H1 (cell line): ENCODE measurements around the gene OGDH. TPM values are rescaled to one million over a fixed set of nuclear protein-coding genes. Genes with fewer than 3 reads are reported as not detected.

Experiments used
- CTCF ChIA-PET: fragments of 300-600 bp; sonication (Branson Sonifier 250); formaldehyde crosslinking; loops from one replicate; lab custom pipeline; 2021; ENCODE audit not compliant: partially characterized antibody; lab: Charles Lee
- POLR2A ChIA-PET: fragments of 300-600 bp; sonication (Branson Sonifier 250); formaldehyde crosslinking; loops from one replicate; lab custom pipeline; 2021; ENCODE audit warnings: inconsistent platforms; ENCODE audit not compliant: partially characterized antibody; lab: Charles Lee
- DNase-seq, 2 experiments: peaks; one replicate each; pipeline versions ENCODE4 v3.0.0 to v3.0.0-alpha.2; 2010 to 2022; ENCODE audit warnings: low spot score in 2 of 2, low read depth in 1 of 2, mixed read lengths in 1 of 2
- FAIRE-seq: peaks from 2 replicates; lab custom pipeline; 2011; peaks lifted over from hg19 to GRCh38; lab: Jason Lieb, UNC
- H2AFZ ChIP-seq: 2 replicates; pipeline ENCODE4 v1.8.1; 2012; ENCODE audit warnings: low read length, inconsistent platforms
- H2AK5ac ChIP-seq: 2 replicates; pipeline ENCODE4 v1.6.1; 2013; ENCODE audit warnings: low read depth, low read length
- H2BK120ac ChIP-seq: replicated peaks from 2 replicates; pipeline ENCODE3; 2013; ENCODE audit warnings: low read depth, low read length, inconsistent platforms
- H2BK12ac ChIP-seq: 2 replicates; pipeline ENCODE4 v1.6.1; 2013; ENCODE audit warnings: low read depth, low read length
- H2BK15ac ChIP-seq: 2 replicates; pipeline ENCODE4 v1.6.1; 2013; ENCODE audit warnings: low read length
- H2BK20ac ChIP-seq: 2 replicates; pipeline ENCODE4 v1.6.1; 2013; ENCODE audit warnings: low read length
- H2BK5ac ChIP-seq: 2 replicates; pipeline ENCODE4 v1.6.1; 2013; ENCODE audit warnings: low read depth, low read length
- H3K14ac ChIP-seq: 2 replicates; pipeline ENCODE4 v1.6.1; 2013; ENCODE audit warnings: inconsistent platforms; ENCODE audit not compliant: insufficient read length
- H3K18ac ChIP-seq: 2 replicates; pipeline ENCODE4 v1.6.1; 2013; ENCODE audit warnings: low read length; ENCODE audit errors: extremely low read depth
- H3K23ac ChIP-seq: 2 replicates; pipeline ENCODE4 v1.6.1; 2013; ENCODE audit warnings: inconsistent platforms; ENCODE audit not compliant: insufficient read length
- H3K23me2 ChIP-seq: 2 replicates; pipeline ENCODE4 v1.6.1; 2013; ENCODE audit warnings: low read depth, low read length
- H3K27ac ChIP-seq: 2 replicates; pipeline ENCODE4 v1.6.1; 2011; ENCODE audit warnings: low read depth, low read length, inconsistent platforms
- H3K27me3 ChIP-seq, 4 experiments: replicated peaks in 1 of 4; 1 replicate in 1 of 4; 2 replicates in 3 of 4; pipeline versions ENCODE4 v1.6.1 to v1.8.1; 2011 to 2013; ENCODE audit warnings: low read length in 3 of 4, mild to moderate bottlenecking in 3 of 4, inconsistent platforms in 2 of 4, mixed read lengths in 2 of 4, moderate library complexity in 1 of 4; ENCODE audit not compliant: control insufficient read depth in 3 of 4, insufficient read depth in 3 of 4; ENCODE audit errors: extremely low read depth in 1 of 4
- H3K36me3 ChIP-seq, 4 experiments: 2 replicates each; pipeline versions ENCODE4 v1.6.1 to v1.8.1; 2011 to 2013; ENCODE audit warnings: mild to moderate bottlenecking in 4 of 4, low read length in 3 of 4, moderate library complexity in 2 of 4, control low read depth in 1 of 4, inconsistent platforms in 1 of 4; ENCODE audit not compliant: insufficient read depth in 4 of 4, control insufficient read depth in 2 of 4
- H3K4ac ChIP-seq: replicated peaks from 2 replicates; pipeline ENCODE3; 2013; ENCODE audit warnings: low read length, low read depth, mixed read lengths, inconsistent platforms; ENCODE audit not compliant: insufficient read length
- H3K4me1 ChIP-seq, 4 experiments: replicated peaks in 1 of 4; 1 replicate in 1 of 4; 2 replicates in 3 of 4; pipeline versions ENCODE4 v1.6.1 to v1.8.1; 2011 to 2013; ENCODE audit warnings: low read length in 3 of 4, inconsistent platforms in 2 of 4, mixed read lengths in 1 of 4; ENCODE audit not compliant: insufficient read depth in 4 of 4, control insufficient read depth in 3 of 4
- H3K4me2 ChIP-seq, 2 experiments: 2 replicates each; pipeline versions ENCODE4 v1.6.1 to v1.8.1; 2011 to 2013; ENCODE audit warnings: low read depth in 2 of 2, low read length in 2 of 2, control low read depth in 1 of 2, inconsistent platforms in 1 of 2, mild to moderate bottlenecking in 1 of 2; ENCODE audit not compliant: insufficient read depth in 1 of 2
- H3K4me3 ChIP-seq, 4 experiments: fragments of 200-600, 300-600 bp in 1 of 4; sonication (generic), shearing (Covaris generic), sonication (Bioruptor Twin) in 1 of 4; 2 replicates each; pipeline versions ENCODE4 v1.5.1 to v1.8.1; 2011 to 2016; ENCODE audit warnings: low read length in 4 of 4, low read depth in 3 of 4, control low read depth in 2 of 4, inconsistent platforms in 2 of 4, mild to moderate bottlenecking in 2 of 4, mixed read lengths in 1 of 4, moderate library complexity in 1 of 4; ENCODE audit not compliant: insufficient read depth in 2 of 4; ENCODE audit errors: extremely low read depth in 1 of 4
- H3K56ac ChIP-seq: replicated peaks from 2 replicates; pipeline ENCODE3; 2013; ENCODE audit warnings: low read depth, mild to moderate bottlenecking, mixed read lengths, low read length, inconsistent platforms; ENCODE audit not compliant: insufficient read length
- H3K79me1 ChIP-seq: 2 replicates; pipeline ENCODE4 v1.6.1; 2013; ENCODE audit warnings: low read depth, low read length, control low read depth
- H3K79me2 ChIP-seq, 2 experiments: 2 replicates each; pipeline versions ENCODE4 v1.6.1 to v1.8.1; 2012 to 2013; ENCODE audit warnings: low read length in 2 of 2, mild to moderate bottlenecking in 2 of 2, inconsistent platforms in 1 of 2; ENCODE audit not compliant: insufficient read depth in 2 of 2, control insufficient read depth in 1 of 2
- H3K9ac ChIP-seq, 4 experiments: replicated peaks in 1 of 4; 1 replicate in 1 of 4; 2 replicates in 3 of 4; pipeline versions ENCODE4 v1.6.1 to v1.8.1; 2011 to 2013; ENCODE audit warnings: low read depth in 3 of 4, low read length in 3 of 4, control low read depth in 2 of 4, mild to moderate bottlenecking in 2 of 4, moderate library complexity in 2 of 4, inconsistent platforms in 1 of 4; ENCODE audit errors: extremely low read depth in 1 of 4
- H3K9me3 ChIP-seq, 2 experiments: 2 replicates each; pipeline versions ENCODE4 v1.6.1 to v1.8.1; 2012 to 2013; ENCODE audit warnings: mild to moderate bottlenecking in 2 of 2, moderate library complexity in 2 of 2, control low read depth in 1 of 2, inconsistent platforms in 1 of 2, low read depth in 1 of 2, low read length in 1 of 2, mixed read lengths in 1 of 2; ENCODE audit not compliant: insufficient read depth in 2 of 2
- H4K20me1 ChIP-seq, 2 experiments: replicated peaks in 1 of 2; 2 replicates each; pipeline versions ENCODE3 to v1.8.1; 2011 to 2013; ENCODE audit warnings: inconsistent platforms in 2 of 2, low read length in 2 of 2, mild to moderate bottlenecking in 1 of 2; ENCODE audit not compliant: insufficient read depth in 2 of 2, control insufficient read depth in 1 of 2
- H4K5ac ChIP-seq: 2 replicates; pipeline ENCODE4 v1.6.1; 2013; ENCODE audit warnings: low read length, low read depth, mixed read lengths, inconsistent platforms; ENCODE audit not compliant: insufficient read length
- H4K8ac ChIP-seq: 2 replicates; pipeline ENCODE4 v1.8.0; 2013; ENCODE audit warnings: mild to moderate bottlenecking, moderate library complexity, low read length, inconsistent platforms; ENCODE audit not compliant: insufficient read depth; ENCODE audit errors: extremely low read depth
- H4K91ac ChIP-seq: replicated peaks from 2 replicates; pipeline ENCODE3; 2013; ENCODE audit warnings: low read length, mixed read lengths, inconsistent platforms; ENCODE audit not compliant: insufficient read length
- WGBS, 2 experiments: shearing (Covaris generic) in 1 of 2; methylation state at CpG; one replicate each; pipeline versions ENCODE4 v1.1.6 to v1.1.7; 2013 to 2015; ENCODE audit warnings: low lambda C conversion rate in 2 of 2, mixed read lengths in 2 of 2, inconsistent platforms in 1 of 2, low coverage in 1 of 2, missing lambda C conversion rate in 1 of 2; ENCODE audit not compliant: insufficient replicate concordance in 2 of 2, insufficient coverage in 1 of 2, insufficient read length in 1 of 2; ENCODE audit errors: extremely low coverage in 1 of 2, missing lambda C conversion rate in 1 of 2; 5-methylcytosine and 5-hydroxymethylcytosine counted together
- polyA plus RNA-seq, 7 experiments: library from polyadenylated mRNA; depleted of rRNA in 3 of 7; stranded (reverse) in 5 of 7; unstranded in 2 of 7; fragments of >200 nt in 5 of 7; fragments of 200-250 nt in 2 of 7; gene quantifications; 1 replicate in 5 of 7; 2 replicates in 1 of 7; 4 replicates in 1 of 7; pipeline versions ENCODE4 v1.2.1 to v1.2.3, GENCODE V29; 2011 to 2013; ENCODE audit warnings: missing spikeins in 2 of 7, mixed read lengths in 2 of 7
- total RNA-seq: library from RNA; stranded (reverse); fragmentation: NEBNext Ultra II Directional; extraction: Animal tissue kit (Norgen Biotek cat#: 25700); gene quantifications from 2 replicates; pipeline ENCODE4 v1.2.1, GENCODE V29; 2021

Gene OGDH
- total and polyA plus RNA-seq, 2 of the 8 experiments (the other 6 are each of a cell fraction or from before 2014, with no cell fraction given), result 71.6 to 91.6 TPM

GRCh38 chr7:44650242-44650641, 43.8 kb downstream of the OGDH start:
- H4K20me1 ChIP-seq, result peaks cover 2% of the 10 kb centered on the region in 2 experiments
- H2AK5ac ChIP-seq, result no peak overlapping the region
- no peaks in the 10 kb centered on the region for H3K79me2 ChIP-seq
- H2BK120ac ChIP-seq, result no peak overlapping the region
- H4K8ac ChIP-seq, result no peak overlapping the region
- no peak overlapping the region for H4K5ac ChIP-seq
- no peak overlapping the region for H3K18ac ChIP-seq
- ChIA-PET POLR2A (interaction anchor here (0.7 kb wide), 1 partner anchor 11 kb away, joined by 3 read pairs; no protein-coding TSS in a partner anchor), CTCF (interaction anchor here (0.6 kb wide), 1 partner anchor 122 kb away, joined by 4 read pairs; no protein-coding TSS in a partner anchor)
- no peak overlapping the region for H3K4ac ChIP-seq
- H3K27me3 ChIP-seq, result no peaks in the 10 kb centered on the region
- H3K23me2 ChIP-seq, result no peaks in the 10 kb centered on the region
- H3K4me3 ChIP-seq, result no peak overlapping the region
- peaks cover 2 to 29% (median 9%) of the 10 kb centered on the region in 4 experiments; a peak in 6 of 8 replicates for H3K36me3 ChIP-seq
- no peak overlapping the region for H2BK12ac ChIP-seq
- H3K23ac ChIP-seq, result no peak overlapping the region
- no peak overlapping the region for H4K91ac ChIP-seq
- FAIRE-seq, result no peak
- no peak overlapping the region for H3K4me2 ChIP-seq
- H3K9ac ChIP-seq, result no peak overlapping the region
- no peak overlapping the region for H3K14ac ChIP-seq
- H3K56ac ChIP-seq, result no peak overlapping the region
- no peak overlapping the region for H2BK20ac ChIP-seq
- H3K4me1 ChIP-seq, result no peaks in the 10 kb centered on the region
- H3K27ac ChIP-seq, result no peak overlapping the region
- WGBS, 2 experiments, result 99% methylated on average over 4 of the region's 4 CpGs; no CpG with 5 or more reads in 1 of the 2 experiments
- H2BK5ac ChIP-seq, result no peak overlapping the region
- H2BK15ac ChIP-seq, result no peak overlapping the region
- no peak overlapping the region for H2AFZ ChIP-seq
- no peaks in the 10 kb centered on the region for H3K9me3 ChIP-seq
- no peak for DNase-seq
- no peaks in the 10 kb centered on the region for H3K79me1 ChIP-seq
